ENCODE data around the gene GIGYF2.

GIGYF2 gene

GRCh38 chr2:232802091-232802490 is 105.0 kb downstream of the GIGYF2 start:
- CTCF ChIA-PET = no interaction called here
- DNase-seq (ENCODE audit: low spot score) = no peak
- TF ChIP-seq CTCF (conservative IDR thresholded peaks at IDR 0.05; ENCODE audit: low read depth) = no peak
- no peak overlapping the region for H3K27ac ChIP-seq
- POLR2A ChIA-PET (ENCODE audit: low non-redundant PET) = no interaction called here

GRCh38 chr2:232809349-232810124 is 112.4 kb downstream of the GIGYF2 start:
- CTCF ChIA-PET = interaction anchor here (0.6 to 1.1 kb wide), 2 partner anchors 26 to 80 kb away, joined by 3 to 4 read pairs; no protein-coding TSS in a partner anchor
- POLR2A ChIA-PET (ENCODE audit: low non-redundant PET) = no interaction called here
- TF ChIP-seq CTCF (conservative IDR thresholded peaks at IDR 0.05; ENCODE audit: low read depth) = no peak
- no peak for DNase-seq (ENCODE audit: low spot score)
- no peak overlapping the region for H3K27ac ChIP-seq

GRCh38 chr2:232810444-232810843 is 113.3 kb downstream of the GIGYF2 start:
- CTCF ChIA-PET = interaction anchor here (0.6 to 1.1 kb wide), 2 partner anchors 27 to 81 kb away, joined by 3 to 4 read pairs; no protein-coding TSS in a partner anchor
- TF ChIP-seq CTCF (conservative IDR thresholded peaks at IDR 0.05; ENCODE audit: low read depth) = no peak

GRCh38 chr2:232815569-232815968 is 118.4 kb downstream of the GIGYF2 start:
- ChIA-PET CTCF (no interaction called here), POLR2A (ENCODE audit: low non-redundant PET) (interaction anchor here (0.6 kb wide), 1 partner anchor 356 kb away, joined by 3 read pairs; no protein-coding TSS in a partner anchor)
- DNase-seq (ENCODE audit: low spot score) = no peak
- TF ChIP-seq CTCF (conservative IDR thresholded peaks at IDR 0.05; ENCODE audit: low read depth) = no peak
- no peak overlapping the region for H3K27ac ChIP-seq

More at GRCh38 chr2:232810444-232810843, 113.3 kb downstream of the GIGYF2 start:
- no peak for DNase-seq (ENCODE audit: low spot score)
- POLR2A ChIA-PET (ENCODE audit: low non-redundant PET) = no interaction called here
- H3K27ac ChIP-seq = no peak overlapping the region

GRCh38 chr2:232816657-232817056 is 119.5 kb downstream of the GIGYF2 start:
- POLR2A ChIA-PET (ENCODE audit: low non-redundant PET) = no interaction called here
- CTCF ChIA-PET = interaction anchor here (0.6 kb wide), 1 partner anchor 42 kb away, joined by 3 read pairs; no protein-coding TSS in a partner anchor
- TF ChIP-seq CTCF (conservative IDR thresholded peaks at IDR 0.05; ENCODE audit: low read depth) = no peak
- DNase-seq (ENCODE audit: low spot score) = no peak
- no peak overlapping the region for H3K27ac ChIP-seq

- TF ChIP-seq CTCF (conservative IDR thresholded peaks at IDR 0.05; ENCODE audit: low read depth) = no peak
- H3K27ac ChIP-seq = no peak overlapping the region
- POLR2A ChIA-PET (ENCODE audit: low non-redundant PET) = no interaction called here
- CTCF ChIA-PET = no interaction called here
- DNase-seq (ENCODE audit: low spot score) = no peak
These were observed 120.6 kb downstream of the GIGYF2 start for GRCh38 chr2:232817756-232818155.

Measured in RWPE1 (cell line).